Measurements from ENCODE around the gene ZFAND3.

GRCh38 chr6:38194282-38194572 is 374.7 kb downstream of the ZFAND3 start:
- TF ChIP-seq FOXM1 (IDR thresholded peaks at IDR 0.05; ENCODE audit: low read depth, low read length) (no peak), CEBPZ (IDR thresholded peaks at IDR 0.05; ENCODE audit: low read depth, low read length) (no peak), CTCF (IDR thresholded peaks at IDR 0.05 in 2 of 3, conservative IDR thresholded peaks at IDR 0.05 in 1 of 3; ENCODE audit: control insufficient read depth in 2 of 3, extremely low read depth in 1 of 3, insufficient read depth in 1 of 3, low read depth in 3 of 3, low read length in 3 of 3) (no peak), HDAC2 (IDR thresholded peaks at IDR 0.05) (no peak), POLR2A (IDR thresholded peaks at IDR 0.05; ENCODE audit: low read depth, low read length) (no peak), RAD51 (IDR thresholded peaks at IDR 0.05) (no peak)
